ENCODE results near the gene DIP2C.
"Not testable (repeated sequence)": the region's sequence is repeated elsewhere in the genome, so short reads cannot be mapped to it uniquely, and the experiment has no call there.

DIP2C gene

DNA sequence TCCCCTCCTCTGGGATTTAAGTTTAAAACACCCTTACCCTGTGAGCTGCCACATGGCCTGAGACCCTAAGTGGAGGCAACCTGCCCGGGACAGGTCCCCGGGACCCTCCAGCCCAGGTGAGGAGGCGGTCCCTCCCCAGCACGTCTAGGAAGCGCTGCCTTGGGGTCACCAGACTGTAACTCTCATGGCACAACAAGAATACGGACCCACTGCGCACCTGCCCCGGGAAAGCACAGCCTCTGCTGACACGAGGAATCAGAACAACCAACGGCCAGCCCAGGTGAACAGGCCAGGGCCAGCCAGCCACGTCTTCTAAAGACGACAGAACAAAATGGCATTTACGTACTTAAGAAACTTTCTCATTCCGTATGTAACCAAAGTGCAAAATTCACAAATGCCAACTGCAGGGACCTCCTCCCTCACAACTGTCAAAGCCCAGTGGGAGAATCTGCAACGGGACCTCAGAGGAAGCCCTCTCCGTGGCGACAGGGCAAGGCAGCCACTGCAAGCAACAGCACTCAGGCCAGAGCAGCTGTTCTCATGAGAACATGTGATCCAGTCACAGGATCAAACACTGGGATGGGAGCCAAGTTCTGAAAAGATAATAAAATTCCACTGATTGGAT lies 208.4 kb downstream of the DIP2C start:
- TF ChIP-seq, protein P1, sequence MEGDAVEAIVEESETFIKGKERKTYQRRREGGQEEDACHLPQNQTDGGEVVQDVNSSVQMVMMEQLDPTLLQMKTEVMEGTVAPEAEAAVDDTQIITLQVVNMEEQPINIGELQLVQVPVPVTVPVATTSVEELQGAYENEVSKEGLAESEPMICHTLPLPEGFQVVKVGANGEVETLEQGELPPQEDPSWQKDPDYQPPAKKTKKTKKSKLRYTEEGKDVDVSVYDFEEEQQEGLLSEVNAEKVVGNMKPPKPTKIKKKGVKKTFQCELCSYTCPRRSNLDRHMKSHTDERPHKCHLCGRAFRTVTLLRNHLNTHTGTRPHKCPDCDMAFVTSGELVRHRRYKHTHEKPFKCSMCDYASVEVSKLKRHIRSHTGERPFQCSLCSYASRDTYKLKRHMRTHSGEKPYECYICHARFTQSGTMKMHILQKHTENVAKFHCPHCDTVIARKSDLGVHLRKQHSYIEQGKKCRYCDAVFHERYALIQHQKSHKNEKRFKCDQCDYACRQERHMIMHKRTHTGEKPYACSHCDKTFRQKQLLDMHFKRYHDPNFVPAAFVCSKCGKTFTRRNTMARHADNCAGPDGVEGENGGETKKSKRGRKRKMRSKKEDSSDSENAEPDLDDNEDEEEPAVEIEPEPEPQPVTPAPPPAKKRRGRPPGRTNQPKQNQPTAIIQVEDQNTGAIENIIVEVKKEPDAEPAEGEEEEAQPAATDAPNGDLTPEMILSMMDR (IDR thresholded peaks at IDR 0.05; ENCODE audit: extremely low read depth, insufficient read depth, missing control alignments): no peak
- in situ Hi-C loops (cut with MboI; ENCODE audit: low pct_unique_long_range_greater_than_20kb, low sequenced_read_pairs, unreplicated experiment): no loop called here
- no peak for DNase-seq (ENCODE audit: low spot score)

DNA sequence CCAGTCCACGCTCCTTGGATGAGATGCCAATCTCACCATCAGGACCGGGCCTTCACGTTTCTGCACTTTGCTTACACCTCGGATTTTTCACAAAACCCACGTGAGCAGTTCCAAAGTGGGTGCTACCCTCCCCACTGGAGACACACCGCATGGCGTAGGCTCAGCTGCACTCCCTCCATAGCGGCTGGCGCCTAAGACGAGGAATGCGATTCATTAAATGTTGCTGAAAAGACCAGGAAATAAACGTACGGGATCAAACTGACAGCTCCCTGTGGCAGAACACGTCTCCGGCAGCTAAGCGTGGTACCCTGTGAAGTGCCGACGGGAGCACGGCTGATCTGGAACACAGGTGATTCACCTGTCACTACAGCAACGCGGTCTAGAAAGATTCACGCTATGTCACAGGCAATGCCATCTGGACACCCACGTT lies 209.0 kb downstream of the DIP2C start:
- in situ Hi-C loops (cut with MboI; ENCODE audit: low pct_unique_long_range_greater_than_20kb, low sequenced_read_pairs, unreplicated experiment): no loop called here
- TF ChIP-seq, protein P1 (IDR thresholded peaks at IDR 0.05; ENCODE audit: extremely low read depth, insufficient read depth, missing control alignments): no peak
- DNase-seq (ENCODE audit: low spot score): no peak

DNA sequence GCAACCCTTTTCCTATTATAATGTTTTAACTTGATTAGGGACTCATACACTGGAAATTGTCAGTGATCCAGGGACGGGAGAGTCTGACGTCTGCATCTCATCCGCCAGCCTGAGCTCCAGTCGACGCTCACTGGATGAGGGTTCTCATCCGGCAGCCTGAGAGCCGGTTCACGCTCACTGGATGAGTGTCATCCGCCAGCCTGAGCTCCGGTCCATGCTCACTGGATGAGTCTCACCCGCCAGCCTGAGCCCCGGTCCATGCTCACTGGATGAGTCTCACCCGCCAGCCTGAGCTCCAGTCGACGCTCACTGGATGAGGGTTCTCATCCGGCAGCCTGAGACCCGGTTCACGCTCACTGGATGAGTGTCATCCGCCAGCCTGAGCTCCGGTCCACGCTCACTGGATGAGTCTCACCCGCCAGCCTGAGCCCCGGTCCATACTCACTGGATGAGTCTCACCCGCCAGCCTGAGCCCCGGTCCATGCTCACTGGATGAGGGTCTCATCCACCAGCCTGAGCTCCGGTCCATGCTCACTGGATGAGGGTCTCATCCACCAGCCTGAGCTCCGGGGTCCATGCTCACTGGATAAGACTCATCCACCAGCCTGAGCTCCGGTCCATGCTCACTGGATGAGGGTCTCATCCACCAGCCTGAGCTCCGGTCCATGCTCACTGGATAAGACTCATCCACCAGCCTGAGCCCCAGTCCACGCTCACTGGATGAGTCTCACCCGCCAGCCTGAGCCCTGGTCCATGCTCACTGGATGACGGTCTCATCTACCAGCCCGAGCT lies 209.6 kb downstream of the DIP2C start:
- DNase-seq (ENCODE audit: low spot score); in situ Hi-C loops (cut with MboI; ENCODE audit: low pct_unique_long_range_greater_than_20kb, low sequenced_read_pairs, unreplicated experiment): not testable (repeated sequence)

DNA sequence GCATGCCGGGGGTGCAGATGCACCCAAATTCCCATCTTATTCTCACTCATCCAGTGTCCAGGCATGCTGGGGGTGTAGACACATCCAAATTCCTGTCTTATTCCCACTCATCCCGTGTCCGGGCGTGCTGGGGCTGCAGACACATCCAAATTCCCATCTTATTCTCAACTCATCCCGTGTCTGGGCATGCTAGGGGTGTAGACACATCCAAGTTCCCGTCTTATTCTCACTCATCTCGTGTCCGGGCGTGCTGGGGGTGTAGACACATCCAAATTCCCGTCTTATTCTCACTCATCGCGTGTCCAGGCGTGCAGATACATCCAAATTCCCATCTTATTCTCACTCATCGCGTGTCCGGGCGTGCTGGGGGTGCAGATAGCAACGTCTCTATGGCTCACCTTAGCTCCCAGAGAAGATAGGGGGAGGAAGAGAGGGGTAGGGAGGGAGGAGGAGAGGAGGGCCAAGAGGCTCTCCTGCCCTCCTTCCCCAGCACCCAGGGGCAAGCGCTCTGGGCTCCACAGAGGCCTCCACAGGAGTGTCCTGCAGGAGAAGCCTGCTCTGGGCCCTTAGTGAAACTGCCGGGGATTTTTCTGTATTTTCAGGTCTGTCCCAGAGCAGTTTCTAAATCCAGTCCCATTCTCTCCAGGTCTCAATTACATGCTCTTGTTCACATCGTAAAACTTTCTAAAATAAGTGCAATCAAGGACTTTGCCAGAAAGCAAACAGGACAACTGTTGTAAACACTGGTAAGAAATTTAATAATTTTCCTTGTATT lies 210.8 kb downstream of the DIP2C start:
- DNase-seq (ENCODE audit: low spot score): no peak
- TF ChIP-seq, protein P1 (IDR thresholded peaks at IDR 0.05; ENCODE audit: extremely low read depth, insufficient read depth, missing control alignments): no peak
- in situ Hi-C loops (cut with MboI; ENCODE audit: low pct_unique_long_range_greater_than_20kb, low sequenced_read_pairs, unreplicated experiment): no loop called here

DNA sequence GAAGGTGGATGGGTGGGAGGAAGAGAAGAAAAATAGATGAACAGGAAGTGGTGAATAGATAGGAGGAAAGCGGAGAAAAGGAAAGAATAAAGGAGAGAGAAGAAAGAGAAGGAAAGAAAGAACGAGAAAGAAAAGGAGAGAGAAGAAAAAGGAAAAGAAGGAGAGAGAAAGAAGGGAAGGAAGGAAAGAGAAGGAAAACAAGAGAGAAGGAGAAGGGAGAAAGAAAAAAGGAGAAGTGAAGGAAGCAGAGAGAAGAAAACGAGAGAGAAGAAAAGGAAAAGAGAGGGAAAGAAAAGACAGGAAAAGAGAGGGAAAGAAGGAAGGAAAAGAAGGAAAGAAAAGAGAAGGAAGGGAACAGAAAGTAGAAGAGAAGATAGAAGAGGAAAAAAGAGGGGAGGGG lies 211.8 kb downstream of the DIP2C start:
- no peak for DNase-seq (ENCODE audit: low spot score)
- TF ChIP-seq, protein P1 (IDR thresholded peaks at IDR 0.05; ENCODE audit: extremely low read depth, insufficient read depth, missing control alignments): no peak
- in situ Hi-C loops (cut with MboI; ENCODE audit: low pct_unique_long_range_greater_than_20kb, low sequenced_read_pairs, unreplicated experiment): no loop called here

DNA sequence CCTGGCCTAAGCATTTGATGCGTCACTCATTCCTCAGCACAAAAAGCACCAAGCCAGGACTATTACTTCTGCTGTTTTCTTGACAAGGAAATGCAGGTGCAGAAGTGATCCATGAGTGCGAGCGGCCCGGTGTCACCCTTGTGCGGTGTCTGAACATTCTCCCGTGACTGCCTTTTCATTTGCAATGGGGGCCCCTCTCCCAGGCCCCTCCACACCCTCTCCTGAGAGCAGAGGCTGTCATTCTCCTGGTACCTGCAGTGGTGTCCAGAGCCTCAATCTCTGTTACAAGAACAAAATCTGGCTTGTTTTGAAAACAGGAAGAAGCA lies 213.1 kb downstream of the DIP2C start:
- DNase-seq (ENCODE audit: low spot score): no peak
- in situ Hi-C loops (cut with MboI; ENCODE audit: low pct_unique_long_range_greater_than_20kb, low sequenced_read_pairs, unreplicated experiment): no loop called here
- TF ChIP-seq, protein P1 (IDR thresholded peaks at IDR 0.05; ENCODE audit: extremely low read depth, insufficient read depth, missing control alignments): no peak
